SK-N-SH treated with all-trans-retinoic acid at 6 μM for 48 hours (cell line): ENCODE data around the gene NDFIP1.

Experiments used
- PATZ1 ChIP-seq: fragments of 250-450 bp; sonication (Bioruptor Pico); IDR thresholded peaks from 2 replicates; pipeline ENCODE4 v1.8.0; 2020; ENCODE audit warnings: mild to moderate bottlenecking, moderate library complexity, borderline replicate concordance
- POU6F1 ChIP-seq: fragments of 250-450 bp; sonication (Bioruptor Pico); IDR thresholded peaks from 2 replicates; pipeline ENCODE4 v1.8.0; 2021; ENCODE audit warnings: low read depth, mild to moderate bottlenecking, moderate library complexity, borderline replicate concordance
- TCF4 ChIP-seq: fragments of 250-450 bp; sonication (Bioruptor Pico); IDR thresholded peaks from 2 replicates; pipeline ENCODE4 v1.8.0; 2021; ENCODE audit warnings: mild to moderate bottlenecking, moderate library complexity, borderline replicate concordance
- ZC3H10 ChIP-seq: fragments of 250-450 bp; sonication (Bioruptor Pico); IDR thresholded peaks from 2 replicates; pipeline ENCODE4 v1.5.1; 2021; ENCODE audit warnings: mild to moderate bottlenecking, moderate library complexity

GRCh38 chr5:142098275-142098674 is 10.3 kb upstream of the NDFIP1 start:
- TF ChIP-seq ZC3H10 (CRISPR knock-in tag) (no peak), PATZ1 (CRISPR knock-in tag) (no peak), POU6F1 (CRISPR knock-in tag) (no peak), TCF4 (CRISPR knock-in tag) (no peak)
